Progenitor cell of endocrine pancreas (in vitro differentiated cells): Measurements from ENCODE around the gene ADAM11. TPM values are rescaled to one million over a fixed set of nuclear protein-coding genes. Genes with fewer than 3 reads are reported as not detected.
"Not testable (repeated sequence)": the region's sequence is repeated elsewhere in the genome, so short reads cannot be mapped to it uniquely, and the experiment has no call there.

Source experiments
- DNase-seq: peaks from one replicate; pipeline ENCODE4 v3.0.0; 2021; ENCODE audit warnings: low spot score; ENCODE audit not compliant: unreplicated experiment
- H3K27ac Mint-ChIP-seq: 2 replicates; pipeline ENCODE4 v1.8.0; 2021; ENCODE audit warnings: mild to moderate bottlenecking, moderate library complexity, mixed read lengths
- H3K27me3 Mint-ChIP-seq: 2 replicates; pipeline ENCODE4 v1.8.0; 2021; ENCODE audit warnings: mixed read lengths
- H3K36me3 Mint-ChIP-seq: 2 replicates; pipeline ENCODE4 v1.8.0; 2022; ENCODE audit warnings: mixed read lengths; ENCODE audit not compliant: insufficient read depth
- H3K4me1 Mint-ChIP-seq: 2 replicates; pipeline ENCODE4 v1.8.0; 2021; ENCODE audit warnings: low read depth, mixed read lengths
- H3K4me3 Mint-ChIP-seq: 2 replicates; pipeline ENCODE4 v1.8.0; 2021; ENCODE audit warnings: low read depth, mild to moderate bottlenecking, moderate library complexity, mixed read lengths
- H3K9me3 Mint-ChIP-seq: 2 replicates; pipeline ENCODE4 v1.8.0; 2021; ENCODE audit warnings: low read depth, mixed read lengths
- CTCF ChIP-seq: fragments of 200-600 bp; sonication (generic); IDR thresholded peaks from one replicate; pipeline ENCODE4 v1.5.0; 2021; ENCODE audit warnings: antibody characterized with exemption, mild to moderate bottlenecking; ENCODE audit not compliant: unreplicated experiment
- total RNA-seq: library from RNA; stranded (reverse); gene quantifications from 2 replicates; pipeline ENCODE4 v1.2.1, GENCODE V29; 2021

The ADAM11 gene
- total RNA-seq, 1 donor from 2014 or later = 1.4 TPM

- Mint-ChIP-seq H3K36me3 (peaks cover 4% of the 10 kb centered on the region), H3K27ac (no peak overlapping the region), H3K4me1 (no peaks in the 10 kb centered on the region), H3K4me3 (no peak overlapping the region), H3K27me3 (peaks cover 17% of the 10 kb centered on the region), H3K9me3 (no peaks in the 10 kb centered on the region)
- TF ChIP-seq CTCF = no peak
- DNase-seq = no peak
Observed at GRCh38 chr17:44754276-44754675, 4.5 kb upstream of the ADAM11 start.

- DNase-seq, H3K9me3 Mint-ChIP-seq, H3K27ac Mint-ChIP-seq, H3K4me1 Mint-ChIP-seq, H3K4me3 Mint-ChIP-seq, H3K36me3 Mint-ChIP-seq: not testable (repeated sequence)
- H3K27me3 Mint-ChIP-seq = peaks cover 17% of the 10 kb centered on the region
Observed at GRCh38 chr17:44755180-44755579, 3.6 kb upstream of the ADAM11 start.

DNA sequence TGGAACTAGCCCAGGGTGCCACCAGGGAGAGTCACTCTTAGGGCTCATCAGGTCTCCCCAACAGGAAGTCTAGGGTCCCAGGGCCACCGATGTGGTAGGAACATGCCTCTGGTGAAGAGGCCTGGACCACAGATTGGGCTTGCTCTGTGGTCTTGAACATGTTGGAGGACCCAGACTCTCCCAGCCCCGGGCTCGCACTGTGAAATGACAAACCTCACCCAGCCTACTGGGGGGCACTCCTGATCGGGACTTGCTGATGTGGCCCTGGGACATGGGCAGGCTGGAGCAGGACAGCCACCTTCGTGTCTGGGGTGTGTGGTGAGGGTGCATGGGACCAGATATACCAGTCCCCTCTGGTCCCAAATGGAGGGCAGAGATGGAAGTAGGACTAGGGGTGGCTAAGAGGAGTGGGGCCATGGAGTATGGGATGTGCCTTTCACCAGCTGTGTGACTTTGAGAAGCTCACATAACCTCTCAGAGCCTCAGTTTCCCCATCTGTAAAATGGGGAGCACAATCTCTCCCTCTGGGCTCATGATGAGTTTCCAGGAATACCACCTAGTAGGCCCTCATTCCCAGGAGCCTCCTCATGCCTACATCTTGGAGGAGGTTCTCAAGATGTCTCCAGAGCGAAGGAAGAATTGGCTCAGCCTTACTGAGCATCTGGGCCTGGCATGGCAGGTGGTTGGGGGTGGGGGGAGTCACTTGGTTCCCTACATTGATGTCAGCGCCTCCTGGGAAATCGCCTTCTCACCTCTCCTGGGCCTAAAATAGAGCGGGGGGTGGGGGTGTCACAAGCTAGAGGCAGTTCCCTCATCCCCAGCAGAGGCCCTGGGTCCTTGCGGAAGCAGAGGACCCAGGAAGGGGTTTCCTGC, 1.5 kb upstream of the ADAM11 start:
- no peak overlapping the region for H3K4me3 Mint-ChIP-seq

GRCh38 chr17:44757918-44758413, 822 bp upstream of the ADAM11 start:
- Mint-ChIP-seq H3K36me3 (no peaks in the 10 kb centered on the region), H3K4me1 (no peaks in the 10 kb centered on the region), H3K27me3 (peaks cover 34% of the 10 kb centered on the region), H3K4me3 (peak overlapping the region; percentile 57), H3K9me3 (no peaks in the 10 kb centered on the region), H3K27ac (no peak overlapping the region)
- no peak for TF ChIP-seq CTCF
- DNase-seq = no peak

More for the DNA sequence above, 1.5 kb upstream of the ADAM11 start:
- no peak for TF ChIP-seq CTCF
- Mint-ChIP-seq H3K4me1 (no peaks in the 10 kb centered on the region), H3K9me3 (no peaks in the 10 kb centered on the region), H3K27me3 (peaks cover 28% of the 10 kb centered on the region), H3K27ac (no peak overlapping the region), H3K36me3 (no peaks in the 10 kb centered on the region)
- DNase-seq = no peak

GRCh38 chr17:44759086-44759915, 513 bp downstream of the ADAM11 start:
- Mint-ChIP-seq H3K4me1 (no peaks in the 10 kb centered on the region), H3K9me3 (no peaks in the 10 kb centered on the region), H3K4me3 (peak overlapping the region; percentile 35), H3K27me3 (peaks cover 35% of the 10 kb centered on the region), H3K36me3 (no peaks in the 10 kb centered on the region), H3K27ac (no peak overlapping the region)
- no peak for DNase-seq
- peak; percentile 46 for TF ChIP-seq CTCF
